Astrocyte (in vitro differentiated cells and primary cell): ENCODE measurements around the gene RALGPS1. TPM values are rescaled to one million over a fixed set of nuclear protein-coding genes. Genes with fewer than 3 reads are reported as not detected.

Source experiments
- DNase-seq: peaks from one replicate; pipeline ENCODE4 v3.0.0-alpha.2; 2010; ENCODE audit warnings: low read depth
- FAIRE-seq: peaks from 2 replicates; lab custom pipeline; 2011; peaks lifted over from hg19 to GRCh38; lab: Jason Lieb, UNC
- H2AFZ ChIP-seq: 2 replicates; pipeline ENCODE4 v1.6.0; 2012; ENCODE audit warnings: low read depth, low read length, inconsistent platforms
- H3K27ac ChIP-seq: 2 replicates; pipeline ENCODE4 v1.5.1; 2011; ENCODE audit warnings: low read depth, low read length, inconsistent platforms
- H3K27me3 ChIP-seq: 2 replicates; pipeline ENCODE4 v1.6.0; 2011; ENCODE audit warnings: low read length, inconsistent platforms; ENCODE audit not compliant: insufficient read depth
- H3K36me3 ChIP-seq: 2 replicates; pipeline ENCODE4 v1.5.1; 2011; ENCODE audit warnings: low read length, inconsistent platforms; ENCODE audit not compliant: insufficient read depth
- H3K4me1 ChIP-seq: 2 replicates; pipeline ENCODE4 v1.5.1; 2011; ENCODE audit warnings: low read length, inconsistent platforms; ENCODE audit not compliant: insufficient read depth
- H3K4me2 ChIP-seq: 2 replicates; pipeline ENCODE4 v1.6.0; 2012; ENCODE audit warnings: low read length, inconsistent platforms
- H3K4me3 ChIP-seq: 2 replicates; pipeline ENCODE4 v1.5.1; 2011; ENCODE audit warnings: low read depth, mild to moderate bottlenecking, low read length, inconsistent platforms; ENCODE audit not compliant: insufficient read depth
- H3K79me2 ChIP-seq: 2 replicates; pipeline ENCODE4 v1.6.0; 2012; ENCODE audit warnings: mild to moderate bottlenecking, low read length, inconsistent platforms; ENCODE audit not compliant: insufficient read depth
- H3K9ac ChIP-seq: 2 replicates; pipeline ENCODE4 v1.6.0; 2012; ENCODE audit warnings: mild to moderate bottlenecking, low read length, inconsistent platforms
- H3K9me3 ChIP-seq: 2 replicates; pipeline ENCODE4 v1.5.1; 2012; ENCODE audit warnings: low read depth, mild to moderate bottlenecking, low read length, inconsistent platforms; ENCODE audit not compliant: insufficient read depth
- H4K20me1 ChIP-seq: 2 replicates; pipeline ENCODE4 v1.6.0; 2012; ENCODE audit warnings: low read length, inconsistent platforms; ENCODE audit not compliant: insufficient read depth
- H3K27ac Mint-ChIP-seq: one replicate; pipeline ENCODE4 v1.8.0; 2021; ENCODE audit warnings: mild to moderate bottlenecking, mixed read lengths; ENCODE audit not compliant: unreplicated experiment
- H3K27me3 Mint-ChIP-seq: one replicate; pipeline ENCODE4 v1.8.0; 2021; ENCODE audit warnings: low read depth, mixed read lengths; ENCODE audit not compliant: unreplicated experiment
- H3K36me3 Mint-ChIP-seq: one replicate; pipeline ENCODE4 v1.8.0; 2021; ENCODE audit warnings: low read depth, mixed read lengths; ENCODE audit not compliant: unreplicated experiment
- H3K4me1 Mint-ChIP-seq: one replicate; pipeline ENCODE4 v1.8.0; 2021; ENCODE audit warnings: low read depth, mixed read lengths; ENCODE audit not compliant: unreplicated experiment
- H3K4me3 Mint-ChIP-seq: one replicate; pipeline ENCODE4 v1.8.0; 2021; ENCODE audit warnings: mild to moderate bottlenecking, moderate library complexity, mixed read lengths; ENCODE audit not compliant: unreplicated experiment
- H3K9me3 Mint-ChIP-seq: one replicate; pipeline ENCODE4 v1.8.0; 2021; ENCODE audit warnings: mild to moderate bottlenecking, mixed read lengths; ENCODE audit not compliant: unreplicated experiment
- CTCF ChIP-seq: IDR thresholded peaks from 2 replicates; pipeline ENCODE4 v1.5.1; 2011; ENCODE audit warnings: low read depth, mild to moderate bottlenecking, inconsistent platforms, low read length, moderate library complexity; ENCODE audit not compliant: insufficient read depth
- EZH2 ChIP-seq: IDR thresholded peaks from 2 replicates; pipeline ENCODE4 v1.6.1; 2012; ENCODE audit warnings: mild to moderate bottlenecking, low read length, inconsistent platforms; ENCODE audit not compliant: insufficient read depth
- total RNA-seq: library from RNA; stranded (reverse); gene quantifications from 2 replicates; pipeline ENCODE4 v1.2.1, GENCODE V29; 2021

Gene RALGPS1
- total RNA-seq, 1 donor from 2014 or later: 2.8 TPM

- no peak overlapping the region for H3K9ac ChIP-seq
- H3K27me3 ChIP-seq: peaks cover 5% of the 10 kb centered on the region
- no peaks in the 10 kb centered on the region for H3K36me3 ChIP-seq
- peaks cover 6% of the 10 kb centered on the region for H3K4me1 ChIP-seq
- no peak overlapping the region for H3K4me3 Mint-ChIP-seq
- H3K4me1 Mint-ChIP-seq: peaks cover 10% of the 10 kb centered on the region
- H2AFZ ChIP-seq: no peak overlapping the region
- H3K79me2 ChIP-seq: no peaks in the 10 kb centered on the region
- no peak overlapping the region for H3K27ac Mint-ChIP-seq
- no peak overlapping the region for H3K4me3 ChIP-seq
- H3K36me3 Mint-ChIP-seq: peaks cover 2% of the 10 kb centered on the region
- FAIRE-seq (no peak), DNase-seq (no peak)
- no peak overlapping the region for H3K4me2 ChIP-seq
- H3K27me3 Mint-ChIP-seq: peaks cover 16% of the 10 kb centered on the region
- H3K27ac ChIP-seq: no peak overlapping the region
- no peaks in the 10 kb centered on the region for H3K9me3 ChIP-seq
- no peak for TF ChIP-seq CTCF
- no peak for TF ChIP-seq EZH2
- peaks cover 5% of the 10 kb centered on the region for H3K9me3 Mint-ChIP-seq
- no peaks in the 10 kb centered on the region for H4K20me1 ChIP-seq
These were observed 266.7 kb downstream of the RALGPS1 start for GRCh38 chr9:127181315-127181580.

GRCh38 chr9:127181595-127182190 is 267.1 kb downstream of the RALGPS1 start:
- H4K20me1 ChIP-seq: no peaks in the 10 kb centered on the region
- H3K9me3 ChIP-seq: no peaks in the 10 kb centered on the region
- no peak for DNase-seq
- peaks cover 16% of the 10 kb centered on the region for H3K27me3 Mint-ChIP-seq
- FAIRE-seq: no peak
- TF ChIP-seq CTCF: no peak
- TF ChIP-seq EZH2: no peak
- no peak overlapping the region for H3K27ac Mint-ChIP-seq
- no peaks in the 10 kb centered on the region for H3K79me2 ChIP-seq
- H3K36me3 ChIP-seq: no peaks in the 10 kb centered on the region
- H3K4me3 Mint-ChIP-seq: no peak overlapping the region
- H3K27me3 ChIP-seq: peaks cover 5% of the 10 kb centered on the region
- H3K4me2 ChIP-seq: no peak overlapping the region
- H3K4me1 ChIP-seq: peaks cover 10% of the 10 kb centered on the region
- no peak overlapping the region for H2AFZ ChIP-seq
- no peak overlapping the region for H3K27ac ChIP-seq
- peaks cover 2% of the 10 kb centered on the region for H3K36me3 Mint-ChIP-seq
- no peak overlapping the region for H3K4me3 ChIP-seq
- peaks cover 5% of the 10 kb centered on the region for H3K9me3 Mint-ChIP-seq
- H3K4me1 Mint-ChIP-seq: peaks cover 13% of the 10 kb centered on the region
- H3K9ac ChIP-seq: no peak overlapping the region

GRCh38 chr9:127182901-127183746 is 268.5 kb downstream of the RALGPS1 start:
- no peaks in the 10 kb centered on the region for H3K79me2 ChIP-seq
- peaks cover 5% of the 10 kb centered on the region for H3K27me3 ChIP-seq
- no peak overlapping the region for H3K4me2 ChIP-seq
- no peaks in the 10 kb centered on the region for H3K36me3 ChIP-seq
- H3K4me3 ChIP-seq: no peak overlapping the region
- DNase-seq: no peak
- no peaks in the 10 kb centered on the region for H4K20me1 ChIP-seq
- H2AFZ ChIP-seq: no peak overlapping the region
- no peak for TF ChIP-seq CTCF
- no peaks in the 10 kb centered on the region for H3K9me3 ChIP-seq
- H3K9ac ChIP-seq: no peak overlapping the region
- peaks cover 15% of the 10 kb centered on the region for H3K27me3 Mint-ChIP-seq
- peaks cover 2% of the 10 kb centered on the region for H3K36me3 Mint-ChIP-seq
- FAIRE-seq: no peak
- H3K27ac Mint-ChIP-seq: no peak overlapping the region
- H3K4me1 Mint-ChIP-seq: peaks cover 21% of the 10 kb centered on the region
- peaks cover 21% of the 10 kb centered on the region for H3K4me1 ChIP-seq
- peaks cover 5% of the 10 kb centered on the region for H3K9me3 Mint-ChIP-seq
- H3K27ac ChIP-seq: no peak overlapping the region
- no peak overlapping the region for H3K4me3 Mint-ChIP-seq
